Stomach smooth muscle (tissue), 2 donors: ENCODE results near the gene FHAD1.

ENCODE experiments used
- H3K27ac ChIP-seq: one replicate; pipeline ENCODE4 v1.7.0; 2013; ENCODE audit warnings: mild to moderate bottlenecking, low read length, inconsistent platforms
- H3K27me3 ChIP-seq, 2 donors: one replicate each; pipeline ENCODE4 v1.7.0; 2013; ENCODE audit warnings: low read length in 2 of 2; ENCODE audit not compliant: insufficient read depth in 2 of 2, control insufficient read depth in 1 of 2
- H3K36me3 ChIP-seq, 2 donors: one replicate each; pipeline ENCODE4 v1.7.0; 2013; ENCODE audit warnings: low read length in 2 of 2; ENCODE audit not compliant: control insufficient read depth in 2 of 2, insufficient read depth in 2 of 2
- H3K4me1 ChIP-seq: one replicate; pipeline ENCODE4 v1.7.0; 2013; ENCODE audit warnings: low read length; ENCODE audit not compliant: control insufficient read depth, insufficient read depth
- H3K4me3 ChIP-seq, 2 donors: one replicate each; pipeline ENCODE4 v1.7.0; 2013; ENCODE audit warnings: low read length in 2 of 2
- H3K9ac ChIP-seq, 2 donors: one replicate each; pipeline ENCODE4 v1.7.0; 2013; ENCODE audit warnings: low read length in 2 of 2, mild to moderate bottlenecking in 1 of 2
- H3K9me3 ChIP-seq, 2 donors: one replicate each; pipeline ENCODE4 v1.7.0; 2013; ENCODE audit warnings: low read length in 2 of 2; ENCODE audit not compliant: control insufficient read depth in 2 of 2
- donor health status: healthy.
- donor health status: Pancreatic carcinoma.

The FHAD1 gene

DNA sequence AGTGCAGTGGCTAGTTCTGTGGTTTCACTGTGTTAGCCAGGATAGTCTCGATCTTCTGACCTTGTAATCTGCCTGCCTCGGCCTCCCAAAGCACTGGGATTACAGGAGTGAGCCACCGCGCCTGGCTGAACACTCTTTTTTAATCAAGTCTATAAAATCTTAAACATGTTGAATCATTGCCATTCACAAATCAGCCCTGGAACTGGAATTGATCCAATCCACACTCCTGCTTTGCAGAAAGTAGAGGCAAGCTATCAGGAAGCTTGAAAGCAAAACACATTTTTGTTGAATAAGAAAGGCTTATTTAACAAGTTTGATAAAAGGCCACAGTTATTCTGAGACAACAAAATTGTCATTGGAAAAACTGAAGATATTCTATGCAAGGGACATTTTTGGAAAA lies 144.3 kb downstream of the FHAD1 start:
- no peaks in the 10 kb centered on the region for H3K9me3 ChIP-seq
- no peaks in the 10 kb centered on the region for H3K27me3 ChIP-seq
- H3K36me3 ChIP-seq, result no peaks in the 10 kb centered on the region
- no peak overlapping the region for H3K9ac ChIP-seq
- H3K27ac ChIP-seq, result no peak overlapping the region
- H3K4me3 ChIP-seq, result no peak overlapping the region
- peaks cover 2% of the 10 kb centered on the region for H3K4me1 ChIP-seq

- Histone ChIP-seq H3K9ac (no peak overlapping the region), H3K4me1 (peaks cover 2% of the 10 kb centered on the region), H3K27ac (no peak overlapping the region)
These were observed 146.6 kb downstream of the FHAD1 start for GRCh38 chr1:15393475-15394257.

GRCh38 chr1:15394258-15394690 lies 147.3 kb downstream of the FHAD1 start:
- H3K9me3 ChIP-seq, result peaks cover 0 to under 1% of the 10 kb centered on the region in 2 donors
- H3K27me3 ChIP-seq, result no peaks in the 10 kb centered on the region
- H3K27ac ChIP-seq, result no peak overlapping the region
- no peak overlapping the region for H3K4me3 ChIP-seq
- H3K4me1 ChIP-seq, result peaks cover 2% of the 10 kb centered on the region
- H3K9ac ChIP-seq, result no peak overlapping the region
- no peaks in the 10 kb centered on the region for H3K36me3 ChIP-seq

More at GRCh38 chr1:15393475-15394257, 146.6 kb downstream of the FHAD1 start:
- Histone ChIP-seq H3K9me3 (no peaks in the 10 kb centered on the region), H3K4me3 (no peak overlapping the region), H3K27me3 (no peaks in the 10 kb centered on the region), H3K36me3 (no peaks in the 10 kb centered on the region)

- no peaks in the 10 kb centered on the region for H3K27me3 ChIP-seq
- peaks cover 5% of the 10 kb centered on the region for H3K4me1 ChIP-seq
- H3K36me3 ChIP-seq, result no peaks in the 10 kb centered on the region
These were observed 150.2 kb downstream of the FHAD1 start for GRCh38 chr1:15397236-15397635.

DNA sequence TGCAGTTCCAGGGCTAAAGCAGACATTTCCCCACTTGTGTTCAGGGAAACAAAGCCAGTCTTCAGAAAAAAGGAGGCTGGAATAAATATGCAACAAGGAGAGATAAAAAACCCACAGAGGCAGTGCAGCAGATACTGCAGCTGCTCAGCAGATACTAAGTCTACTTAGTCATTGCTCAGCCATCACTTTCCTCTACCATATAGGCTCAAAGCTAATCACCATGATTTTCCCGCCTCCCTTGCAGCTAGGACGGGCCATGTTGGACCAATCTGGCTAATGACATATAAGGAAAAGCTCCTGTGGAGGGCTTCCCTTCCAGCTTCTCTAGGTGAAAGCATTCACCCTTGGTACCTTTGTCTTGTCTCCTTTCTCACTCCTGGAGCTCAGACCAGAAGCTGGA lies 152.7 kb downstream of the FHAD1 start:
- H3K27ac ChIP-seq, result no peak overlapping the region
- no peaks in the 10 kb centered on the region for H3K27me3 ChIP-seq
- peaks cover 4 to 8% of the 10 kb centered on the region in 2 donors for H3K9me3 ChIP-seq
- H3K9ac ChIP-seq, result no peak overlapping the region
- H3K4me3 ChIP-seq, result no peak overlapping the region
- H3K4me1 ChIP-seq, result peaks cover 5% of the 10 kb centered on the region
- H3K36me3 ChIP-seq, result no peaks in the 10 kb centered on the region

More at GRCh38 chr1:15397236-15397635, 150.2 kb downstream of the FHAD1 start:
- Histone ChIP-seq H3K9me3 (peaks cover 4 to 8% of the 10 kb centered on the region in 2 donors), H3K27ac (no peak overlapping the region), H3K4me3 (no peak overlapping the region), H3K9ac (no peak overlapping the region)

GRCh38 chr1:15400627-15401026 lies 153.6 kb downstream of the FHAD1 start:
- H3K36me3 ChIP-seq, result no peaks in the 10 kb centered on the region
- H3K4me3 ChIP-seq, result no peak overlapping the region
- H3K9me3 ChIP-seq, result peaks cover 4 to 8% of the 10 kb centered on the region in 2 donors
- no peak overlapping the region for H3K9ac ChIP-seq
- H3K27ac ChIP-seq, result no peak overlapping the region
- H3K27me3 ChIP-seq, result no peaks in the 10 kb centered on the region
- H3K4me1 ChIP-seq, result peaks cover 5% of the 10 kb centered on the region

DNA sequence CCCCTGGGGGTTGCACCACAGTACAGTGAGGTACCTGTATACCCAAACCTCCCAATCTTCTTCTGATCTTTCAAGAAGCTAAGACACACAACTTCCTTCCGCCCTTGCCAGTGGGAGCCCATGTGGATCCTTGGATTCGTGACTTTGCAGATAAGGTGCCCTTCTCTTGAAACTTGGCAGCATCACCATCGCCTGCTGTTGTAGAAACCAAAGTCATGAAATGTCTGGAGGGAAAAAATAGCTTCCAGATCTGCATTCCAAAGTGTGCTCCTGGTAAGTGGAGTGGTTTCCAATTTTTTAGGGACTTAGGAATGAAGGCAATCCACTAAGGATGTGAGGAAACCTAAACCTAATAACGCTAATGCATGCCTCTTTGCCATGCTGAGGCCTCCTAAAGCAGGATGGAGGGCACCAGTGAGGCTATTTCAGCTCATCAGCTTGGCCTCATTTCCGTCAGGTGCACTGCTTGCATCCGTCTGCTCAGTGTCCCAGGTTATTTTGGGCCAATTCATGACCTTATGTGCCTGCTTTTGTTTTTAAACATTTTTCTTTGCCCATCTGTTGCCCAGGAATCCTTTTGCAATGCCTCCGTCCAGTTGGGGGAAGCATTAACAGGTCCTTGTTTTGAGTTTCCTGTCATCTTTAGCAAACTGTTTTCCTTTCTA lies 154.5 kb downstream of the FHAD1 start:
- Histone ChIP-seq H3K4me3 (no peak overlapping the region), H3K27me3 (no peaks in the 10 kb centered on the region), H3K27ac (peak overlapping the region; percentile 49), H3K36me3 (no peaks in the 10 kb centered on the region), H3K4me1 (peaks cover 5% of the 10 kb centered on the region), H3K9ac (no peak overlapping the region), H3K9me3 (peaks cover 4 to 8% of the 10 kb centered on the region in 2 donors)

DNA sequence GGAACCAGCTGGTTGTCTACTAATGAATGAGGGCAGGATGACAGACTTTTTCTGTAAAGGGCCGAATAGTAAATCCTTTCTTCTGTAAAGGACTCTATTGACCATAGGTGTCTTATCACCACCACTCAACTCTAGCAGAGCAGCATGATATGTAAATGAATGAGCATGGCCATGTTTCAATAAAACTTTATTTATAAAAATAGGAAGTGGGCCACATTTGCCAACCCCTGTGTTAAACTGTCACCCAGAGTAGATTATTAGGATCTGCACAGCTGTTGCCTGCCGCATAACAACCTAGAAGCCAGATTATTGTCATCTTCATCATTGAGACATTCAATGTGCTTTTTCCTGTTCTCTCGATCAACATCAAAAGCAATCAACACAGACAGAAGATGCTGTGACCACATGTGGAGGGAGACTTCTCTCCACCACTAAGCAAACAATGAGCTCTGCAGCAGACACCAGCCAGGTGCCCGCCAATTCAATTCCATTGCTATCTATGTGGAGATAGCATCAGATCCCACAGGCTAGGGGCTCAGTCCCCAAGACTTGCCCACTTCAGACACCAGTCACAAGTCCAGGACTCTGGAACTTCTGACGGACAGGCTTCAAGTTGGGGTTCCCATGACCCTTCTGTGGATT lies 155.9 kb downstream of the FHAD1 start:
- Histone ChIP-seq H3K27me3 (no peaks in the 10 kb centered on the region), H3K9ac (no peak overlapping the region), H3K36me3 (no peaks in the 10 kb centered on the region), H3K4me3 (no peak overlapping the region), H3K4me1 (peaks cover 18% of the 10 kb centered on the region), H3K9me3 (peaks cover 4 to 8% of the 10 kb centered on the region in 2 donors), H3K27ac (no peak overlapping the region)

DNA sequence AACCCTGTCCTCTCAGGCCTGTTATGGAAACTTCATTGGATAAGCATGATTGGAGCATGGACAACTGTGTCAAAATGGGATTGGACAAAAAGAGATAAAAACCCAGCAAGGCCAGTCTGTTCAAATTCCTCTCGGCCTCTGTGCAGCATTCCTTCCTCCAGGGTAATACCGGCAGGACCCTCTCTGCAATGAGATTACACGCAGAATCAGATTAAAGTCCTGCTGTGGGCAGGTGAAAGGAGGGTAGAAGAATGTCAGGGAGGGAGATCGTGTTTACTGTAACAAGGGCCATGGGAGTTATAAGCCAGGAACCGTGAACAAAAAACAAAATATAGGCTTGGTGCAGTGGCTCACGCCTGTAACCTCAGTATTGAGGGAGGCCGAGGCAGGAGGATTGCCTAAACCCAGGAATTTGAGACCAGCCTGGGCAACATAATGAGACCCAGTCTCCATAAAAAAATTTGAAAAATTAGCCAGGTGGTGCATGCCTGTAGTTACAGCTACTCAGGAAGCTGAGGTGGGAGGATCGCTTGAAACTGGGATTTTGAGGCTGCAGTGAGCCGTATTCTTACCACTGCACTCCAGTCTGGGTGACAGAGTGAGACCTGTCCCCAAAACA lies 157.0 kb downstream of the FHAD1 start:
- no peaks in the 10 kb centered on the region for H3K36me3 ChIP-seq
- H3K27ac ChIP-seq, result no peak overlapping the region
- H3K9ac ChIP-seq, result no peak overlapping the region
- H3K27me3 ChIP-seq, result no peaks in the 10 kb centered on the region
- peaks cover 20% of the 10 kb centered on the region for H3K4me1 ChIP-seq
- H3K9me3 ChIP-seq, result peaks cover 4 to 8% of the 10 kb centered on the region in 2 donors
- H3K4me3 ChIP-seq, result no peak overlapping the region

DNA sequence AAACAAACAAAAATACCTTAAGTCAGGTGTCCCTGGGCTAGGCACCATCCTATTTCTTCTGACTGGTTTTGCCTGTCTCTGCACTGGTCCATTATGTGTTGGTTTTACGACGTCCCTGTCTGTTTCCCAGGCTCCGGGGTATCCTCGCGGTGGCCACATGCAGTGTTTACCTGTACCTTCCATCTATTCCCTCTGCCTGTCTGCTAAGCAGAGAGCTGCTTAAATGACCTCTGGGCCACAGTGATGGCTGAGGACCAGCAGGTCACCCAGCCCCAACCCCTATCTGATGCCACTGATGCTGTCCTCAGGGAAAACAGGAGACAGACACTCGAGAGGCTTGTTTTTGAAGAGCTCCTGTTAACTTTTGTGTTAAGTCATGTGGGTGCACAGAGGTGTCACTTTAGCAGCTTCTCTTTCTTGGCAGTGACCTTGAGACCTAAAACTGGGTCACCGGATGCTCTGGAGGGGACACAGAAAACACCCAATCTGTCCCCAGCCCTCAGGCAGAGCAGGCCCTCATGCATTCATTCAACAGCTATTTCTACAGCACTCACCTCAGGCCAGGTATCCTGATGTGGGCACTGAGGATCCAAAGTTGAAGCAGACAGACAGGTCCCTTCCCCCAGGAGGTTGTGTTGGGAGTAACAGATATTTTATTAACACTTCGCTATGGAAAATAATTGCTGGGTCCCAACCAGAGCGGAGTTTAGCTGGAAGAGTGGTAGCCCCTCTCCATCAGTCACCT lies 158.3 kb downstream of the FHAD1 start:
- Histone ChIP-seq H3K9ac (no peak overlapping the region), H3K27me3 (no peaks in the 10 kb centered on the region), H3K4me3 (no peak overlapping the region), H3K27ac (no peak overlapping the region), H3K4me1 (peaks cover 22% of the 10 kb centered on the region), H3K36me3 (no peaks in the 10 kb centered on the region), H3K9me3 (no peaks in the 10 kb centered on the region)
